ENCODE measurements around the gene FKBP15. TPM values are rescaled to one million over a fixed set of nuclear protein-coding genes. Genes with fewer than 3 reads are reported as not detected.
"Not testable (repeated sequence)": the region's sequence is repeated elsewhere in the genome, so short reads cannot be mapped to it uniquely, and the experiment has no call there.

FKBP15 gene
- total and polyA plus RNA-seq, 2 of the 8 experiments (the other 6 are each of a cell fraction or from before 2014, with no cell fraction given) = 9.9 to 13.8 TPM

DNA sequence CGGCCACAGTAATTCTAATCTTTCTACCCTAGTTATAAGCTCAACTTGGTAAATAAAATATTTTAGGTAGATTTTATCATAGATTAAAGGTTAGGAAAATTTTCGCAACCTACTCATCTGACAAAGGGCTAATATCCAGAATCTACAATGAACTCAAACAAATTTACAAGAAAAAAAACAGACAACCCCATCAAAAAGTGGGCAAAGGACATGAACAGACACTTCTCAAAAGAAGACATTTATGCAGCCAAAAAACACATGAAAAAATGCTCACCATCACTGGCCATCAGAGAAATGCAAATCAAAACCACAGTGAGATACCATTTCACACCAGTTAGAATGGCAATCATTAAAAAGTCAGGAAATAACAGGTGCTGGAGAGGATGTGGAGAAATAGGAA lies 28.6 kb upstream of the FKBP15 start:
- H3K36me3 ChIP-seq (ENCODE audit: control insufficient read depth in 2 of 4, insufficient read depth in 4 of 4, low read length in 3 of 4); H4K8ac ChIP-seq (ENCODE audit: extremely low read depth, insufficient read depth, low read length); H3K23ac ChIP-seq (ENCODE audit: insufficient read length); FAIRE-seq; H2AK5ac ChIP-seq (ENCODE audit: low read depth, low read length); H4K5ac ChIP-seq (ENCODE audit: insufficient read length, low read depth, low read length); H2BK120ac ChIP-seq (replicated peaks; ENCODE audit: low read depth, low read length); H3K4me3 ChIP-seq (ENCODE audit: extremely low read depth in 1 of 4, insufficient read depth in 2 of 4, low read depth in 3 of 4, low read length in 4 of 4); H2BK15ac ChIP-seq (ENCODE audit: low read length); H3K18ac ChIP-seq (ENCODE audit: extremely low read depth, low read length); H2BK20ac ChIP-seq (ENCODE audit: low read length); H3K4me1 ChIP-seq (replicated peaks in 1 of 4; ENCODE audit: control insufficient read depth in 3 of 4, insufficient read depth in 4 of 4, low read length in 3 of 4); H3K9me3 ChIP-seq (ENCODE audit: insufficient read depth in 2 of 2, low read depth in 1 of 2, low read length in 1 of 2); H3K23me2 ChIP-seq (ENCODE audit: low read depth, low read length); CTCF ChIA-PET (ENCODE audit: partially characterized antibody); H3K79me1 ChIP-seq (ENCODE audit: low read depth, low read length); H2BK5ac ChIP-seq (ENCODE audit: low read depth, low read length); H3K27me3 ChIP-seq (replicated peaks in 1 of 4; ENCODE audit: control insufficient read depth in 3 of 4, extremely low read depth in 1 of 4, insufficient read depth in 3 of 4, low read length in 3 of 4); H3K9ac ChIP-seq (replicated peaks in 1 of 4; ENCODE audit: extremely low read depth in 1 of 4, low read depth in 3 of 4, low read length in 3 of 4); H3K4me2 ChIP-seq (ENCODE audit: insufficient read depth in 1 of 2, low read depth in 2 of 2, low read length in 2 of 2); H3K14ac ChIP-seq (ENCODE audit: insufficient read length); POLR2A ChIA-PET (ENCODE audit: partially characterized antibody); DNase-seq (ENCODE audit: low read depth in 1 of 2, low spot score in 2 of 2); H2AFZ ChIP-seq (ENCODE audit: low read length); H3K56ac ChIP-seq (replicated peaks; ENCODE audit: insufficient read length, low read depth, low read length); H4K20me1 ChIP-seq (replicated peaks in 1 of 2; ENCODE audit: control insufficient read depth in 1 of 2, insufficient read depth in 2 of 2, low read length in 2 of 2); H3K79me2 ChIP-seq (ENCODE audit: control insufficient read depth in 1 of 2, insufficient read depth in 2 of 2, low read length in 2 of 2); H3K27ac ChIP-seq (ENCODE audit: low read depth, low read length); H3K4ac ChIP-seq (replicated peaks; ENCODE audit: insufficient read length, low read depth, low read length); H2BK12ac ChIP-seq (ENCODE audit: low read depth, low read length); H4K91ac ChIP-seq (replicated peaks; ENCODE audit: insufficient read length, low read length): not testable (repeated sequence)
- WGBS, 2 experiments (ENCODE audit: extremely low coverage in 1 of 2, insufficient coverage in 1 of 2, insufficient read length in 1 of 2, insufficient replicate concordance in 2 of 2, low coverage in 1 of 2, low lambda C conversion rate in 2 of 2, missing lambda C conversion rate in 1 of 2) = 84% methylated on average over 2 of the region's 2 CpGs; no CpG with 5 or more reads in 1 of the 2 experiments

Data from H1 (cell line).